HK-2 (cell line): ENCODE results near the gene ARHGAP28.
A peak's percentile ranks its signal among the peaks of the same experiment; 100 is the strongest.

Source experiments
- DNase-seq: peaks from one replicate; pipeline ENCODE4 v3.0.0-alpha.2; 2018; ENCODE audit not compliant: unreplicated experiment

ARHGAP28 gene, protein sequence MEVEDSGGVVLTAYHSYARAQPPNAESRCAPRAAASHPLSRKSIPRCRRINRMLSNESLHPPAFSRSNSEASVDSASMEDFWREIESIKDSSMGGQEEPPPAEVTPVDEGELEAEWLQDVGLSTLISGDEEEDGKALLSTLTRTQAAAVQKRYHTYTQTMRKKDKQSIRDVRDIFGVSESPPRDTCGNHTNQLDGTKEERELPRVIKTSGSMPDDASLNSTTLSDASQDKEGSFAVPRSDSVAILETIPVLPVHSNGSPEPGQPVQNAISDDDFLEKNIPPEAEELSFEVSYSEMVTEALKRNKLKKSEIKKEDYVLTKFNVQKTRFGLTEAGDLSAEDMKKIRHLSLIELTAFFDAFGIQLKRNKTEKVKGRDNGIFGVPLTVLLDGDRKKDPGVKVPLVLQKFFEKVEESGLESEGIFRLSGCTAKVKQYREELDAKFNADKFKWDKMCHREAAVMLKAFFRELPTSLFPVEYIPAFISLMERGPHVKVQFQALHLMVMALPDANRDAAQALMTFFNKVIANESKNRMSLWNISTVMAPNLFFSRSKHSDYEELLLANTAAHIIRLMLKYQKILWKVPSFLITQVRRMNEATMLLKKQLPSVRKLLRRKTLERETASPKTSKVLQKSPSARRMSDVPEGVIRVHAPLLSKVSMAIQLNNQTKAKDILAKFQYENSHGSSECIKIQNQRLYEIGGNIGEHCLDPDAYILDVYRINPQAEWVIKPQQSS

GRCh38 chr18:6729247-6730091 lies at the start of gene ARHGAP28:
Gene ARHGAP28, plus strand, starts transcription at chr18:6729716. Its CDS starts 106 bp downstream, at chr18:6729822.
- DNase-seq: peak; percentile 79

GRCh38 chr18:6681331-6681875 lies 48.1 kb upstream of the ARHGAP28 start:
- no peak for DNase-seq

GRCh38 chr18:6682437-6683111 lies 46.9 kb upstream of the ARHGAP28 start:
- no peak for DNase-seq

DNA sequence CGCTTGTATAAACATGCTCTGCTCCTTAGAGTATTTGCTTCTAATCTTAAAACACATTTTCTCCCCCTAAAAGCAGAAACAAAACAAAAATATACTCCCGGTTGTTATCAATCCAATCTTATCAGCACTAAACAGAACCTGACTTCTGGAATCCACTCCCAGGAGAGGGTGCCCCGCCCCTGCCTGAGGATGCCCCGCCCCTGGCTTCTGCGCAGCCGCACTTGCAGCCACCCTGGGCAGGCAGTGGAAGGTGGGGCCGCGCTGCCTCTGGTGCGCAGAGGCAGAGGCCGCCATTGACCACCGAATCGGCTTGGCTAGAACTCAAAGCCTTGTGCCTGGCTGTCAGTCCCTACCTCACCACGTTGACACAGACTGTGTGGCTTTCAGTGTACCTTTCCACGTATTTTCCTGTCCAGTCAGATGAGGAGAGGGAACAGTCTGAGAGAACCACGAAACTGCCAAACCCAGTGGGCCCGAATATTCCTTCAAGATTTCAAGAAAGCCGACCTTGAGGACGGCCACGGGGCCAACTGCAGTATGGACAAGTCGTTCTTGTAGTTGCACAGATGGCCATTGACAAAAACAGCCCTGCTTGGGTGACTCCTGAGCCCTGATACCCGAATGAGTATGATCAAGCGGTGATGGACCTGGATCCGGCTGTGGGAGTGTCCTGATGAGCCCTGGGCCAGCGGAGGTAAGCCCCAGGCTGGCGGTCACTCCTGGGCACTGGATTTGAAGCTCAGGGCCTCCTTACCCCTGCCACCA lies 46.2 kb upstream of the ARHGAP28 start:
- DNase-seq: no peak

GRCh38 chr18:6687676-6688075 lies 41.8 kb upstream of the ARHGAP28 start:
- DNase-seq: no peak

GRCh38 chr18:6708890-6709289 lies 20.6 kb upstream of the ARHGAP28 start:
- DNase-seq: no peak

- DNase-seq: no peak
Observed at GRCh38 chr18:6711467-6711866, 18.0 kb upstream of the ARHGAP28 start.

- no peak for DNase-seq
Observed at GRCh38 chr18:6712401-6712800, 17.1 kb upstream of the ARHGAP28 start.

DNA sequence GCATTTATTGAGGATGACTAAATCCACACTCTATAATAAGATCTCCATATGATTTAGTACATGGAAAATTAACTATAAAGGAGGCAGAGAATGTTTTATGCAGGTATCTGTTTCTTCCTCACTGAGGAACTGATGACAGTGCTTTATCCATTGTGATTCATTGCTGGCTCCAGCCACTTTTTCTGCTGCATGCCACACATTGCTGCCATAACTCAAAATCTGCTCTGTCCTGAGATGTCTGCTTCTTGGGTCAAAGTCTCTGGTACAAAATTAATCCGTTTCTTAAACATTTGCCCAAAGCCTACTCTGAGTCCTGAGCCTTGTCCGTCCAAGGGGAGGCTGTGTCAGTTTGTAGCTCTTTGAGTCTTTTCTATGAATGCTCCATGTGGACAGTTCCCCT lies 15.5 kb upstream of the ARHGAP28 start:
- DNase-seq: no peak

DNA sequence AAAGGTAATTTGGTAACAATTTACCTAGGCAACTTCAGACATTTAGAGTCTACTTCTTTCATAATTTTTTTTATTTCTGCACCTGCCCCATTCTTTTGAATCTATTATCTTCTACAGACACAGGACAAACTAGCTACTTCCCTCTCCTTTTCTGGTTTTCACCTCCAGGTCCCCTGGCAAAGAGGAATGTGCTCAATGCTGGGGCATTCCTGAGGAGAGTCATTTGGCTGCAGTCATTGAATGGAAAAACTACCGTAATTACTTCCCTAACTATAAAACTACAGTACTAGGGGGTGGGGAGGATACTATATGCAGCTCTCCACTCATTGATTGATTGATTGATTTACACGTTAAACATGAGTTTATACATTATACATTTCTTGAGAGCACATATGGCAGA lies 11.2 kb upstream of the ARHGAP28 start:
- no peak for DNase-seq

DNA sequence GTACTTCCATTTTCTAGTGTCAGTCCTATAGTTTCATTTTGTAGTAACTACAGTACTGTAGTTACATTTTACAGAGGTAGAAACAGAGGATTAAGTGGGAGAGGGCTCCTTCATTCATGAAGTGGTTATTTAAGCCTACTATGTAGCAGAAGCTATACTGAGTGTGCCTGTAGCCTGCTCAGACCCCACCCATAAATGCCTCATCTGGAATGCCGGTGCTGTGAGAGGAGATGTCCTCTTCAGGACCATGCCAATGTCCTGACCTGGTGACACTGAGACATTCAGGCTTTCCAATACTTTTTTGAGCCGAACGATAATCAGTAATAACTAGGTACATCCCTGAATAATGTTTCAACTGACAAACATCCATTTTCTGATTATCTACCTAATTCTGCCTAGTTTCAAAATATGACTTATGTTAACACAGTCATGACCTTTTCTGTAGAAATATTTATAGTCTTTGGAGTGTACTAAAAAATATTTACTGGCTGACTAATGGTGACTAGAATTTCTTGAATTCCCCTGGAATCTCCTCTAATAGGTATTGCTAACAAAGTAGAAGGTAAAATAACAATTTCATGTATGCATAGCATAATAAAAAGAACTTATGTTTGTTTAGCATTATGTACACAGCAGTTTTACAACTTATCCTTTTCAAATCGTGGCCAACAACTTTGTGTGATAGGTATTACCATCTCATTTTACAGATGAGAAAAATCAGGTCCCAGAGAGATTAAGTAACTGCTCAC lies 10.2 kb upstream of the ARHGAP28 start:
- DNase-seq: no peak

DNA sequence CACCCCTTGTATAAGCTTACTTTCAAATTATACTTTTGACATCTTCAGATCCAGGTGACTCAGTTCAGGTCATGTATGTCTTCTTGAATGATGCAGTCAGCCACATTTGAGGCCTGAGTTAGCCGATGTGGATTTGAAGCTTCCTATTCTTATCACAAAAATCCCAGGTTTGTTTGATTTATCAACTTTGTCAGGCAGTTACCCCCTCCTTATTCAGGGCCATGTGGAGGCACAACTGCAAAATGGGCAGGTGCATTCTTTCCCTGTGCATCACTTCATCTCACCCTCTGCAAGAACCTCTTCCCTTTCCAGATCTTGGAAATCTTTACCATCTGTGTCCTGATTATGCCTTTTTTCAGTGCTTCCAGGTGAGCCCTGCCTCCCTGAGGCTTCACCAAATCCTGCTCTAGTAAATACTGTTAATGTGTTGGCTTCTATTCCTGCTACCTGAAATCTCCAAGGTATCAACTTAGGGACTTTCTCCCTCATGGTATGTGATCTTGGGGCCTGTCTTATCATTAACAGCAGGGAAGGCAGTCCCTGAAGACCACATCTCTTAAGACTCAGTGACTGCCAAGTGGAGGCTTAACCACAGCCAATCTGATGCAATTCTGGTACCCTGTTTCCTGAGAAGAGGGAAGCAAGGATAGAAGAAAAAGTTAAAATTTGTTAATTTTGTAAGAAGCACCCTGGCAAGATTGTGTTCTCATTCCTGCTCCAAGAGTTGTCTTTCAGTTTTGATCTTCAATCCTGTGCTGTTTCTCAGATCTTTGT lies 9.4 kb upstream of the ARHGAP28 start:
- DNase-seq: no peak

DNA sequence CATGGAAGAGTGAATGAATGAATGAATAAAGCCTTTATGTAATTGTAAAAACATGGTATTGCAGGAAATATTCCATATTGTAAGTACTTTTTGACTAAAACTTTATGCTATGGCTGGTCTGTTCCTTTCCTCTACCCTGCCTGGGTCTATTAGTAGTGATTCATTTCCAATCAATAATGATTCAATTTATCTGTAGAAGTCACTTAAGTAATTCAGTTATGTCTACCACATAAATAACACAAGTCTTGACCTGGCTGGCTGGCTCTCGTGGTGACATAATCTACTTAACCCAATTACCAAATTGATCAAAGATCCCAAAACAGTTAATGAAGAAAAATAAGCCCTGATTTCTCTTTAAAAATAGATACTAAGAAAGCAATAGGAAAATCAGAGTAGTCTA lies 7.8 kb upstream of the ARHGAP28 start:
- no peak for DNase-seq

- no peak for DNase-seq
Observed at GRCh38 chr18:6722690-6723089, 6.8 kb upstream of the ARHGAP28 start.

GRCh38 chr18:6724331-6724730 lies 5.2 kb upstream of the ARHGAP28 start:
- DNase-seq: no peak

GRCh38 chr18:6728331-6728730 lies 1.2 kb upstream of the ARHGAP28 start:
- no peak for DNase-seq

- DNase-seq: no peak
Observed at GRCh38 chr18:6728809-6729246, 688 bp upstream of the ARHGAP28 start.

- no peak for DNase-seq
Observed at GRCh38 chr18:6730416-6731221, 1.1 kb downstream of the ARHGAP28 start.
